ENCODE data around the gene BSPH1.

The BSPH1 gene

DNA sequence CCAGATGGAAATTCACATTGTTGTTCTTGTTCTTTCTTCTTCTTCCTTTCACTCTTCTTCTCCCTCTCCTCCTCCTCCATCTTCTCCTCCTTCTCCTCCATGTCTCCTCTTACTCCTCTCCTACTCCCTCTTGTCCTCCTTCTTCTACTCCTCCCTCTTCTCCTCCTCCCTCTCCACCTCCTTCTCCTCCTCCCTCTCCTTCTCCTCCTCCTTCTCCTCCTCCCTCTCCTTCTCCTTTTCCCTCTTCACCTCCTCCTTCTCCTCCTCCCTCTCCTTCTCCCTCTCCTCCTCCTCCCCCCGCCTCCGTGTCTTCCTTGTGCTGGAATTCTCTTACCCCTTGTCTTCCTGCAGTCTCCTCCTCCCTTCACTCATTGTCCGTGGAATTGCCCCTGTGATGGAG lies 33.5 kb upstream of the BSPH1 start:
- H3K27me3 ChIP-seq (replicated peaks), result no peaks in the 10 kb centered on the region
- TF ChIP-seq, protein P1, sequence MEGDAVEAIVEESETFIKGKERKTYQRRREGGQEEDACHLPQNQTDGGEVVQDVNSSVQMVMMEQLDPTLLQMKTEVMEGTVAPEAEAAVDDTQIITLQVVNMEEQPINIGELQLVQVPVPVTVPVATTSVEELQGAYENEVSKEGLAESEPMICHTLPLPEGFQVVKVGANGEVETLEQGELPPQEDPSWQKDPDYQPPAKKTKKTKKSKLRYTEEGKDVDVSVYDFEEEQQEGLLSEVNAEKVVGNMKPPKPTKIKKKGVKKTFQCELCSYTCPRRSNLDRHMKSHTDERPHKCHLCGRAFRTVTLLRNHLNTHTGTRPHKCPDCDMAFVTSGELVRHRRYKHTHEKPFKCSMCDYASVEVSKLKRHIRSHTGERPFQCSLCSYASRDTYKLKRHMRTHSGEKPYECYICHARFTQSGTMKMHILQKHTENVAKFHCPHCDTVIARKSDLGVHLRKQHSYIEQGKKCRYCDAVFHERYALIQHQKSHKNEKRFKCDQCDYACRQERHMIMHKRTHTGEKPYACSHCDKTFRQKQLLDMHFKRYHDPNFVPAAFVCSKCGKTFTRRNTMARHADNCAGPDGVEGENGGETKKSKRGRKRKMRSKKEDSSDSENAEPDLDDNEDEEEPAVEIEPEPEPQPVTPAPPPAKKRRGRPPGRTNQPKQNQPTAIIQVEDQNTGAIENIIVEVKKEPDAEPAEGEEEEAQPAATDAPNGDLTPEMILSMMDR (IDR thresholded peaks at IDR 0.05; ENCODE audit: low read depth, low read length, missing control alignments), result no peak
- in situ Hi-C loops (cut with HindIII; ENCODE audit: low pct_ligation_motif_present, low sequenced_read_pairs), result no loop called here
- H3K27ac ChIP-seq, result no peak overlapping the region
- no peak for DNase-seq
- H3K36me3 ChIP-seq (replicated peaks), result no peaks in the 10 kb centered on the region
- H3K4me3 ChIP-seq (ENCODE audit: low read depth, low read length), result no peak overlapping the region

DNA sequence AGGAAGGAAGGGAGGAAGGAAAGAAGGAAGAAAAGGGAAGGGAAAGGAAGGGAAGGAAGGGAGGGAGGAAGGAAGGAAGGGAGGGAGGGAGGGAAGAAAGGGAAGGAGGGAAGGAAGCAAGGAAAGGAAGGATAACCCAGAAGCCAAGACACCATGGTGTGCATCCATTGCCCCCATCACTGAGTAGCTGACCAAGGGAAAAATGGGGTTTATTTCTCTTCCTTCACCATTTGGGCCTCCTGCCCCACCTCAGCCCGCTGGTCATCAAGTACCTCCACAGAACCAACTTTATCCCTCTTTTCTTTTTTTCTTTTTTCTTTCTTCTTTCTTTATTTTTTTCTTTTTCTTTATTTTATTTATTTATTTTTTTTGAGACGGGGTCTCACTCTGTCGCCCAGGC lies 31.5 kb upstream of the BSPH1 start:
- Histone ChIP-seq H3K27me3 (replicated peaks) (no peaks in the 10 kb centered on the region), H3K36me3 (replicated peaks) (no peaks in the 10 kb centered on the region), H3K27ac (no peak overlapping the region), H3K4me3 (ENCODE audit: low read depth, low read length) (no peak overlapping the region)
- TF ChIP-seq, protein P1 (IDR thresholded peaks at IDR 0.05; ENCODE audit: low read depth, low read length, missing control alignments), result no peak
- DNase-seq, result no peak
- in situ Hi-C loops (cut with HindIII; ENCODE audit: low pct_ligation_motif_present, low sequenced_read_pairs), result no loop called here

DNA sequence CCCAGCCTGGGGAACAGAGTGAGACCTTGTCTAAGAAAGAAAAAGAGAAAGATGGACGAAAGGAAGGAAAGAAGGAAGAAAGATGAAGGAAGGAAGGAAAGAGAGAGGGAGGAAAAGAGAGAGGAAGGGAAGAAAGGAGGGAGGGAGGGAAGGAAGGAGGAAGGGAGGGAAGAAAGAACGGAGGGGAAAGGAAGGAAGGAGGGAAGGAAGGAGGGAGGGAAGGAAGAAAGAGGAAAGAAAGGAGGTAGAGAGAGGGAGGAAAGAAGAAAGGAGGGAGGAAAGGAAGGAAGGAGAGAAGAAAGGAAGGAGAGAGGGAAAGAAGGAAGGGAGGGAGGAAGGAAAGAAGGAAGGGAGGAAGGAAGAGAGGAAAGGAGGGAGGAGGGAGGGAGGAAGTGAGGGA lies 31.0 kb upstream of the BSPH1 start:
- TF ChIP-seq, protein P1 (IDR thresholded peaks at IDR 0.05; ENCODE audit: low read depth, low read length, missing control alignments), result no peak
- in situ Hi-C loops (cut with HindIII; ENCODE audit: low pct_ligation_motif_present, low sequenced_read_pairs), result no loop called here
- no peaks in the 10 kb centered on the region for H3K36me3 ChIP-seq (replicated peaks)
- no peaks in the 10 kb centered on the region for H3K27me3 ChIP-seq (replicated peaks)
- DNase-seq, result no peak
- no peak overlapping the region for H3K27ac ChIP-seq
- H3K4me3 ChIP-seq (ENCODE audit: low read depth, low read length), result no peak overlapping the region

DNA sequence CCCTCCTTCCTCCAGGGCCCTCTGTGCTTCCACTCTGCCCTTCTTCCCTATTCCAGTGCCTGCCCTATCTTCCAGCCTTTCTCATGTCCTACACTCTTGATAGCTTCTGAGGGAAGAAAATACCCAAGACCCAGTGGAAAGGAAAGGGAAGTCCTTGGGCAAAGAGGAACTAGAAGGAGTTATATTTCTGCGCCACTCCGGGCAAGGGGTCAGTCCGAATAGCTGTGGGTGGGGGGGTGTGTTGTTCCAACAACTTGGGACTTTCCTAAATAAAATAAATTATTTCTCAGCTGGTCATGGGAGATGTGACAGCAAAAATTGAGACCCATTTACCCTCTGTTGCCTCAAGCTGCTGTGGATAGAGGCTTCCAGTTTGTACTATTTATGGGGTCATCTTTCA lies 28.7 kb upstream of the BSPH1 start:
- Histone ChIP-seq H3K27me3 (replicated peaks) (no peaks in the 10 kb centered on the region), H3K4me3 (ENCODE audit: low read depth, low read length) (no peak overlapping the region), H3K27ac (no peak overlapping the region), H3K36me3 (replicated peaks) (no peaks in the 10 kb centered on the region)
- TF ChIP-seq, protein P1 (IDR thresholded peaks at IDR 0.05; ENCODE audit: low read depth, low read length, missing control alignments), result no peak
- in situ Hi-C loops (cut with HindIII; ENCODE audit: low pct_ligation_motif_present, low sequenced_read_pairs), result no loop called here
- no peak for DNase-seq

DNA sequence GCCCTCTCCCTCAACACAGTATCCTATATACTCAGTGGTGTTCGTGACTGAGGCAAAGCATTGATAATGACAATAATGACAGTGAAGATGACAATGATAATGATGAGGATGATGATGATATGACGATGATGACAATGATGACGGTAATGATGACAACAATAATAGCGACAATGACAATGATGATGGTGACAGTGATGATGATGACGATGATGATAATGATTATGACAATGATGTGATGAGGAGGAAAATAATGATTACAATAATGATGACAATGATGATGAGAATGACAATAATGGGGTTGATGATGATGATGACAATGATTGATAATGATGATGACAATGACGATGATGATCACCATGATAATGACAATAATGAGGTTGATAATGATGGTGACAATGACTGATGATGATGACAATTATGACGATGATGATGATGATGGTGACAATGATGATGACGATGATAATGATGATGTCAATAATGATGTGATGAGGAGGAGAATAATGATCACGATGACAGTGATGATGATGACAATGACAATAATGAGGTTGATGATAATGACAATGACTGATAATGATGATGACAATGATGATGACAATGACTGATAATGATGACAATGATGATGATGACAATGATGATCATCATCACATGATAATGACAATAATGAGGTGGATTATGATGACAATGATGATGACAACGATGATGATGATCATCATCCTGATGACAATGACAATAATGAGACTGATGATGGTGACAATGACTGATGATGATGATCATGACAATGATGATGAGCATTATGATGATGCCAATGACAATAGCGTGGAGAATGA lies 19.2 kb upstream of the BSPH1 start:
- TF ChIP-seq, protein P1 (IDR thresholded peaks at IDR 0.05; ENCODE audit: low read depth, low read length, missing control alignments), result no peak
- H3K36me3 ChIP-seq (replicated peaks), result no peaks in the 10 kb centered on the region
- no peak for DNase-seq
- in situ Hi-C loops (cut with HindIII; ENCODE audit: low pct_ligation_motif_present, low sequenced_read_pairs), result no loop called here
- H3K4me3 ChIP-seq (ENCODE audit: low read depth, low read length), result no peak overlapping the region
- H3K27ac ChIP-seq, result no peak overlapping the region
- H3K27me3 ChIP-seq (replicated peaks), result no peaks in the 10 kb centered on the region

DNA sequence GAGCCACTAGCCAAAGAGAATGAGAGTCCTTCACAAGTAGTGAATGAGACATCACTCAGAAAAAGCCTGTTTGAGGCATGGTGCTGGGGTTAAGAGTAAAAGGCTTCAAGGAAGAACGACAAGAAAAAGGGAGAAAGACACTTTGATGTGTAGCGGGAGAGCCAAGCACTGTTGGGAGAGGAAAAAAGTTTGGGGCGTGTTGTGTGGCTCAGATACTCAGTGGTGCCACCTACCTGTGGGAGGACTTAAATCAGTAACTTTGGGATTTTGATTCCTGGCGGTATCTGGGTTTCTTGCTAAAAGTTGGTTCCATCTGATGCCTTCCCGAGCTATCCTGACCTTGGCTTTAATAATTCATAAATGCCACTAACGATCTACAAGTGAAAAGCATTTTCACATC lies 14.8 kb upstream of the BSPH1 start:
- Histone ChIP-seq H3K4me3 (ENCODE audit: low read depth, low read length) (no peak overlapping the region), H3K27ac (no peak overlapping the region), H3K27me3 (replicated peaks) (no peaks in the 10 kb centered on the region), H3K36me3 (replicated peaks) (no peaks in the 10 kb centered on the region)
- DNase-seq, result no peak
- in situ Hi-C loops (cut with HindIII; ENCODE audit: low pct_ligation_motif_present, low sequenced_read_pairs), result no loop called here
- TF ChIP-seq, protein P1 (IDR thresholded peaks at IDR 0.05; ENCODE audit: low read depth, low read length, missing control alignments), result peak; percentile 17
